ENCODE results near the gene COQ8A.

The COQ8A gene

DNA sequence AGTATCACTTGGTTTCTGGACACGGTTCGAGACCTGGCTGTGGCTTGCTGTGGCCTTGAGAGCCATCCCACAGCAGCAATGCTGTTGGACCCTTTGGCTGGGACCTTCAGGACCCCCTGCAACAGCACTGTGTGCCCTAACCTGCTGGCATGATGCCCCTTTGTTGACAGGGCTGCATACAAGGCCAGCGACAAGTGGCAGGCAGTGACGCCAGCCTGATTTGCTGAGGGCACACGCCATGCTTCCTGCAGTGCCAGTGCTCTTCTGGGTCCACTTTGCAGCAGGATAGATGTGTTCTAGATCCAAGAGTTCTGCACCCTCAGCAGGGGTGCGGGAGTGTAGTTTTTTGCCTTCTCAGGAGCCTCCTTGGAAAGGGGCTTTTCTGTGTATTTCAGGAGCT is 32.8 kb downstream of the COQ8A start:
- no peaks in the 10 kb centered on the region for H3K79me2 ChIP-seq (ENCODE audit: insufficient read depth, low read length)
- no peak for TF ChIP-seq EZH2phosphoT487 (IDR thresholded peaks at IDR 0.05; ENCODE audit: borderline replicate concordance)
- TF ChIP-seq, protein P1, sequence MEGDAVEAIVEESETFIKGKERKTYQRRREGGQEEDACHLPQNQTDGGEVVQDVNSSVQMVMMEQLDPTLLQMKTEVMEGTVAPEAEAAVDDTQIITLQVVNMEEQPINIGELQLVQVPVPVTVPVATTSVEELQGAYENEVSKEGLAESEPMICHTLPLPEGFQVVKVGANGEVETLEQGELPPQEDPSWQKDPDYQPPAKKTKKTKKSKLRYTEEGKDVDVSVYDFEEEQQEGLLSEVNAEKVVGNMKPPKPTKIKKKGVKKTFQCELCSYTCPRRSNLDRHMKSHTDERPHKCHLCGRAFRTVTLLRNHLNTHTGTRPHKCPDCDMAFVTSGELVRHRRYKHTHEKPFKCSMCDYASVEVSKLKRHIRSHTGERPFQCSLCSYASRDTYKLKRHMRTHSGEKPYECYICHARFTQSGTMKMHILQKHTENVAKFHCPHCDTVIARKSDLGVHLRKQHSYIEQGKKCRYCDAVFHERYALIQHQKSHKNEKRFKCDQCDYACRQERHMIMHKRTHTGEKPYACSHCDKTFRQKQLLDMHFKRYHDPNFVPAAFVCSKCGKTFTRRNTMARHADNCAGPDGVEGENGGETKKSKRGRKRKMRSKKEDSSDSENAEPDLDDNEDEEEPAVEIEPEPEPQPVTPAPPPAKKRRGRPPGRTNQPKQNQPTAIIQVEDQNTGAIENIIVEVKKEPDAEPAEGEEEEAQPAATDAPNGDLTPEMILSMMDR (conservative IDR thresholded peaks at IDR 0.05; ENCODE audit: low read length), result no peak
- no peaks in the 10 kb centered on the region for H3K9me2 ChIP-seq (replicated peaks; ENCODE audit: low read depth, low read length)
- H3K4me3 ChIP-seq (ENCODE audit: low read length, poor library complexity, severe bottlenecking), result no peak overlapping the region
- no peaks in the 10 kb centered on the region for H3F3A ChIP-seq (ENCODE audit: low read depth)
- H4K20me1 ChIP-seq (ENCODE audit: insufficient read depth, low read length, poor library complexity, severe bottlenecking), result no peaks in the 10 kb centered on the region
- H3K4me2 ChIP-seq (ENCODE audit: low read depth, low read length, poor library complexity, severe bottlenecking), result no peak overlapping the region
- no peaks in the 10 kb centered on the region for H3K27me3 ChIP-seq (ENCODE audit: insufficient read depth, low read length, poor library complexity, severe bottlenecking)
- H3K9ac ChIP-seq (ENCODE audit: low read depth, low read length, poor library complexity, severe bottlenecking), result no peak overlapping the region
- peaks cover 11% of the 10 kb centered on the region; the same call in 1 of the 2 replicates for H3K9me3 ChIP-seq (ENCODE audit: insufficient read depth, low read depth, low read length)
- H3K4me1 ChIP-seq (ENCODE audit: insufficient read depth, low read length, poor library complexity, severe bottlenecking), result peaks cover 12% of the 10 kb centered on the region
- no peak overlapping the region for H2AFZ ChIP-seq (ENCODE audit: low read length)
- peaks cover 27% of the 10 kb centered on the region; the same call in 1 of the 2 replicates for H3K36me3 ChIP-seq (ENCODE audit: insufficient read depth, low read length)

DNA sequence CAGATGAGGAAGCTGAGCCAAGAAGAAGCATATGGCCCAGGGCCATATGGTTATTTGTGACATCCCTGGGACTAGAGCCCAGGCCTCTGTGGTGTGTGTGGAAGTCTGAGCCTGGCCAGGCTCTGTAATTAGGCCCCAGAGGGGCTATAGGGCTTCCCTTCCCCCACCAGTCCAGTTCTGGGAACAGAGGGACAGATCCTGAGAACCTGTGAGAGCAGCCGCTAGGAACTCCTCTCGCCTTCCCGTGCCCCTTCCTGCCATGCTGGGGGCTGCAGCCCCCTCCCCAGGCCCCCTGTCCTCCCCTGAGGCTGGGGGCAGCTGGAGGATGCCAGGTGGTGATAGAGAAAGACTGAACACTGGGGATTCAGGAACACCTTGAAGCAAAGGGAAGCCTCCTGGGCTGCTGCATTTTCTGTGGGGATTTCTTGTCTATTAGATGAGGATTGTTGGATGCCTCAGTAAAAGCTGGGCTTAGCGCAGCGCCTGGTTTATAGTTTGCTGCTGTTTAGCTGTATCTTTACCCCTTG is 33.3 kb downstream of the COQ8A start:
- no peaks in the 10 kb centered on the region for H3F3A ChIP-seq (ENCODE audit: low read depth)
- no peak overlapping the region for H2AFZ ChIP-seq (ENCODE audit: low read length)
- no peak overlapping the region for H3K9ac ChIP-seq (ENCODE audit: low read depth, low read length, poor library complexity, severe bottlenecking)
- no peak overlapping the region for H3K4me2 ChIP-seq (ENCODE audit: low read depth, low read length, poor library complexity, severe bottlenecking)
- no peaks in the 10 kb centered on the region for H4K20me1 ChIP-seq (ENCODE audit: insufficient read depth, low read length, poor library complexity, severe bottlenecking)
- TF ChIP-seq, protein P1 (conservative IDR thresholded peaks at IDR 0.05; ENCODE audit: low read length), result no peak
- no peak for TF ChIP-seq EZH2phosphoT487 (IDR thresholded peaks at IDR 0.05; ENCODE audit: borderline replicate concordance)
- H3K9me3 ChIP-seq (ENCODE audit: insufficient read depth, low read depth, low read length), result peaks cover 11% of the 10 kb centered on the region; the same call in 1 of the 2 replicates
- no peaks in the 10 kb centered on the region for H3K27me3 ChIP-seq (ENCODE audit: insufficient read depth, low read length, poor library complexity, severe bottlenecking)
- H3K9me2 ChIP-seq (replicated peaks; ENCODE audit: low read depth, low read length), result no peaks in the 10 kb centered on the region
- H3K36me3 ChIP-seq (ENCODE audit: insufficient read depth, low read length), result peaks cover 32% of the 10 kb centered on the region; the same call in 1 of the 2 replicates
- no peak overlapping the region for H3K4me3 ChIP-seq (ENCODE audit: low read length, poor library complexity, severe bottlenecking)
- peaks cover 12% of the 10 kb centered on the region for H3K4me1 ChIP-seq (ENCODE audit: insufficient read depth, low read length, poor library complexity, severe bottlenecking)
- H3K79me2 ChIP-seq (ENCODE audit: insufficient read depth, low read length), result no peaks in the 10 kb centered on the region

DNA sequence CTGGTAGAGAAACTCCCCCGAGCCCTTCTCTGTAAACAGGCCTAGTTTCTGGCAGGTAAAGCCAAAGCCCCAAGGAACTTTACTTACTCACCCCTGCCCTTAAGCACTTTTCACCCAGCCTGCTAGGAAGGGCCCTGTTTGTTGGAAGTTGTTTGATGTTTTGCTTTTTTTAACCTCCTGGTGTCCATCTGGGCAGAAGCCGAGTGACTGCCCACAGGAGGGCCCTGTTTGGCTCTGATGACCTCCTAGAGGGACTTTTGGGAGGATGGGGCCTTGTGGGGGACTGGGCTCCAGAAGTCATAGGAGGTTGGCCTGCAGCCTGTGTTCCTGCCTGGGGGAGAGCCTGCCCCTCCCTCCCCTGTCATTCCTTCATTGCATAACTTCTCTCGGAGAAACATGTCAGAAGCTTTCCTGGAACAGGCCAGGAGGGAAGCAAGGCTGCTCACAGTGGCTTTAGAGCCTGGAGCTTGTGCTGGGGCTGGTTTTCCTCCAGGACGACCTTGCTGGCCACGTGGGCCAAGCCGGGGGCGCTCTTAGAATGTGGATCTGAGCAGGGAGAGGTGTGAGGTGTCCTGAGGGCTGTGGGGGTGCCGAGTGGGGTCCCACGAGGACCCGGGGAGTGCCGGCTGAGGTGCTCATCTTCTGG is 33.9 kb downstream of the COQ8A start:
- Histone ChIP-seq H3K9me2 (replicated peaks; ENCODE audit: low read depth, low read length) (no peaks in the 10 kb centered on the region), H3F3A (ENCODE audit: low read depth) (no peaks in the 10 kb centered on the region), H3K4me1 (ENCODE audit: insufficient read depth, low read length, poor library complexity, severe bottlenecking) (peaks cover 12% of the 10 kb centered on the region), H3K27me3 (ENCODE audit: insufficient read depth, low read length, poor library complexity, severe bottlenecking) (no peaks in the 10 kb centered on the region), H3K79me2 (ENCODE audit: insufficient read depth, low read length) (no peaks in the 10 kb centered on the region), H3K4me2 (ENCODE audit: low read depth, low read length, poor library complexity, severe bottlenecking) (no peak overlapping the region), H3K4me3 (ENCODE audit: low read length, poor library complexity, severe bottlenecking) (no peak overlapping the region), H2AFZ (ENCODE audit: low read length) (no peak overlapping the region), H4K20me1 (ENCODE audit: insufficient read depth, low read length, poor library complexity, severe bottlenecking) (no peaks in the 10 kb centered on the region), H3K9me3 (ENCODE audit: insufficient read depth, low read depth, low read length) (peaks cover 11% of the 10 kb centered on the region; the same call in 1 of the 2 replicates), H3K9ac (ENCODE audit: low read depth, low read length, poor library complexity, severe bottlenecking) (no peak overlapping the region), H3K36me3 (ENCODE audit: insufficient read depth, low read length) (peaks cover 38% of the 10 kb centered on the region; the same call in 1 of the 2 replicates)
- TF ChIP-seq EZH2phosphoT487 (IDR thresholded peaks at IDR 0.05; ENCODE audit: borderline replicate concordance), result no peak
- TF ChIP-seq, protein P1 (conservative IDR thresholded peaks at IDR 0.05; ENCODE audit: low read length), result no peak
